A549 (cell line): ENCODE results near the gene SLC7A8.

Source experiments
- CEBPB ChIP-seq, 2 experiments: fragments of >200 bp in 1 of 2; sonication (Bioruptor Twin) in 1 of 2; formaldehyde crosslinking in 1 of 2; IDR thresholded peaks; 2 replicates each; pipeline ENCODE4 v1.6.1; 2012 to 2016
- HMGXB4 ChIP-seq: fragments of 250-450 bp; sonication (Bioruptor Pico); IDR thresholded peaks from 2 replicates; pipeline ENCODE4 v1.5.0; 2021; ENCODE audit warnings: mild to moderate bottlenecking, moderate library complexity, borderline replicate concordance
- POLR2A ChIP-seq: IDR thresholded peaks from 2 replicates; pipeline ENCODE4 v1.6.1; 2012; ENCODE audit warnings: mild to moderate bottlenecking, low read length
- RCOR1 ChIP-seq: fragments of 150-350 bp; IDR thresholded peaks from 2 replicates; pipeline ENCODE4 v1.6.1; 2014; ENCODE audit warnings: antibody characterized with exemption, low read length, low read depth
- RFX5 ChIP-seq: fragments of 450-650 bp; IDR thresholded peaks from 2 replicates; pipeline ENCODE4 v1.7.1; 2014; ENCODE audit warnings: antibody characterized with exemption, mild to moderate bottlenecking, moderate library complexity
- TFCP2L1 ChIP-seq: fragments of 250-450 bp; sonication (Bioruptor Pico); IDR thresholded peaks from 2 replicates; pipeline ENCODE4 v1.5.0; 2021; ENCODE audit warnings: mild to moderate bottlenecking
- ZSCAN20 ChIP-seq: fragments of 250-450 bp; sonication (Bioruptor Pico); IDR thresholded peaks from 2 replicates; pipeline ENCODE4 v1.8.0; 2022; ENCODE audit warnings: mild to moderate bottlenecking, moderate library complexity
- TF ChIP-seq, protein P1 (sequence below): fragments of >200 bp; sonication (Bioruptor Twin); formaldehyde crosslinking; IDR thresholded peaks from 3 replicates; pipeline ENCODE4 v1.5.1; 2016
- TF ChIP-seq, protein P2 (sequence below): IDR thresholded peaks from 2 replicates; pipeline ENCODE4 v1.6.1; 2012

- TF ChIP-seq ZSCAN20 (CRISPR knock-in tag) (no peak), CEBPB (IDR thresholded peaks at IDR 0.05) (no peak), POLR2A (no peak), TFCP2L1 (CRISPR knock-in tag) (no peak), RCOR1 (no peak), HMGXB4 (CRISPR knock-in tag) (no peak), RFX5 (no peak)
- TF ChIP-seq, protein P1, sequence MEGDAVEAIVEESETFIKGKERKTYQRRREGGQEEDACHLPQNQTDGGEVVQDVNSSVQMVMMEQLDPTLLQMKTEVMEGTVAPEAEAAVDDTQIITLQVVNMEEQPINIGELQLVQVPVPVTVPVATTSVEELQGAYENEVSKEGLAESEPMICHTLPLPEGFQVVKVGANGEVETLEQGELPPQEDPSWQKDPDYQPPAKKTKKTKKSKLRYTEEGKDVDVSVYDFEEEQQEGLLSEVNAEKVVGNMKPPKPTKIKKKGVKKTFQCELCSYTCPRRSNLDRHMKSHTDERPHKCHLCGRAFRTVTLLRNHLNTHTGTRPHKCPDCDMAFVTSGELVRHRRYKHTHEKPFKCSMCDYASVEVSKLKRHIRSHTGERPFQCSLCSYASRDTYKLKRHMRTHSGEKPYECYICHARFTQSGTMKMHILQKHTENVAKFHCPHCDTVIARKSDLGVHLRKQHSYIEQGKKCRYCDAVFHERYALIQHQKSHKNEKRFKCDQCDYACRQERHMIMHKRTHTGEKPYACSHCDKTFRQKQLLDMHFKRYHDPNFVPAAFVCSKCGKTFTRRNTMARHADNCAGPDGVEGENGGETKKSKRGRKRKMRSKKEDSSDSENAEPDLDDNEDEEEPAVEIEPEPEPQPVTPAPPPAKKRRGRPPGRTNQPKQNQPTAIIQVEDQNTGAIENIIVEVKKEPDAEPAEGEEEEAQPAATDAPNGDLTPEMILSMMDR, result no peak
- TF ChIP-seq, protein P2, sequence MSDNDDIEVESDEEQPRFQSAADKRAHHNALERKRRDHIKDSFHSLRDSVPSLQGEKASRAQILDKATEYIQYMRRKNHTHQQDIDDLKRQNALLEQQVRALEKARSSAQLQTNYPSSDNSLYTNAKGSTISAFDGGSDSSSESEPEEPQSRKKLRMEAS, result no peak
Measured at GRCh38 chr14:23168246-23168645, 15.2 kb downstream of the SLC7A8 start.
